Measurements from ENCODE around the gene MALRD1.

MALRD1 gene

DNA sequence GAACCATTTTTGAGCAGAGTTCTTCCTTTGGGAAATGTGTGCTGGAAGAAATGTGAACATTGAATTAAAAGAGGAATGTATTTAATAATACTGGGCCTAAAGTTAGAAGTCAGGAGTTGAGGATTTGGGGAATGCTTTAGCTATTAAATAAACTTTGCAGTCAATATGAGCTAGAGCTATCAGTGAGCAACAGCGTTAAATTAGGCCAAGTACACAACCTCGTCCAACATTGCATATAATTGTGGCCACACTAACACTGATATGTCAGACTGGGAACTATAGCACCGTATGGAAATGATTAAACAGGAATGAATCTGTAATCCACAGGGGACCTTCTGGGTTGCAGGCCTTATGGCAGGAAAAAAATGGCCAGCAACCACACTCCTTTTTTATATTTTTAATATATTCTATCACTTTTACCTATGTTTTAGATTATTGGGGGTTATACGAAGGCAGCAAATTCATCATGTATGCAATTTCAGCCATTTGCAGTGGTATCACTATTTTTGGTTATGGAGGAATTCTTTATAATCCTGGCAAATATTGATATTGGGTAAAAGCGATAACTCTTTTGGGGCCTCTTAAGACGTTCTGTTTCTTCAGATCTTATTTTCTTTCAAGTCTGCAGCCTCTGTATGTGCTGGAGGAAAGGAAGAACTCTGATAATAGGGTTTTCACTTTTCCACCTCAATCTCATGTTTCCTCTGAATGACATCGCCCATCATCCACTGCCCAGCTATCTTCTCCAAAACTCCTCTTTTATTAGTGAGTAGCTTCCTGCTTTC, 531.4 kb downstream of the MALRD1 start:
- H3K4me3 ChIP-seq (ENCODE audit: low read depth, low read length): no peak overlapping the region
- DNase-seq (ENCODE audit: low read depth): no peak
- TF ChIP-seq CTCF (IDR thresholded peaks at IDR 0.05; ENCODE audit: insufficient read depth, low read depth, low read length, missing control alignments): no peak

DNA sequence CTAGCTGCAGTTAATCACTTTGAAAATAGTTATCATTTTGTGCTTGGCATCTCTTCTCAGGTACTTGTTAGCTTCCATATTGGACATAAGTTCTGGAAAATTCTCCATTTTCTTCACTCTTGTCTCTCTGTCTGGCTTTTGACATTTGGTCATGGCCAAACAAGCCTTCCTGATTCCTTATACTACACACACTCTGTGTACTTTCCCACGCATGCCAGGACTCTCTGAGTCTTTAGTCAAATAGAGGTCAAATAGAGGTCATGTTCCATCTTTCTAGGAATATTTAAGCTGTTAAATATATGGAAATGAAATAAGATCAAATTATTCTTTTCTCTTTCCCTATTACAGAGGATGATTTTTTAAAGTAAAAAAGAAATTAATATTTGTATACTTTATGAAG, 532.1 kb downstream of the MALRD1 start:
- TF ChIP-seq CTCF (IDR thresholded peaks at IDR 0.05; ENCODE audit: insufficient read depth, low read depth, low read length, missing control alignments): no peak
- DNase-seq (ENCODE audit: low read depth): no peak
- no peak overlapping the region for H3K4me3 ChIP-seq (ENCODE audit: low read depth, low read length)

GRCh38 chr10:19588608-19589007, 540.0 kb downstream of the MALRD1 start:
- DNase-seq (ENCODE audit: low read depth): no peak
- no peak for TF ChIP-seq CTCF (IDR thresholded peaks at IDR 0.05; ENCODE audit: insufficient read depth, low read depth, low read length, missing control alignments)
- no peak overlapping the region for H3K4me3 ChIP-seq (ENCODE audit: low read depth, low read length)

DNA sequence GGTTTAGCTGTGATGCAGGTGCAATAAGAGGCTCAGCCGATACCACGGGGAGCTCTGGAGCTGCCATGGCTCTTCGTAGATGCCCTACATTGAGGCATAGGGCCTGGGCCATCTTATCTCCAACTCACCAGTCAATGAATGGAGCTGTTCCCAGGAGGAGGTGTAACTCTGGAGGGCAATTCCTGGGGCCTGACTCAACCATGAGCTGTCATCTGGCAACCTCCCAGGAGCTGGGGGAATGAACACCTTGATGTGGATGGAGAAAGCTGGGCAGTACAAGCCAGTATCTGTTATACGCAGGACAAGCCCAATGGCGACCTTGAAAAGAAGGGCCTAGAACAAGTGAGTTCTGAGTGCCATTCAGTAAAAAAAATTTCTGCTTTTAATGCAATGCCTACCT, 543.7 kb downstream of the MALRD1 start:
- H3K4me3 ChIP-seq (ENCODE audit: low read depth, low read length): no peak overlapping the region
- DNase-seq (ENCODE audit: low read depth): no peak
- no peak for TF ChIP-seq CTCF (IDR thresholded peaks at IDR 0.05; ENCODE audit: insufficient read depth, low read depth, low read length, missing control alignments)

GRCh38 chr10:19595212-19595845, 546.7 kb downstream of the MALRD1 start:
- DNase-seq (ENCODE audit: low read depth): no peak
- H3K4me3 ChIP-seq (ENCODE audit: low read depth, low read length): no peak overlapping the region
- no peak for TF ChIP-seq CTCF (IDR thresholded peaks at IDR 0.05; ENCODE audit: insufficient read depth, low read depth, low read length, missing control alignments)

DNA sequence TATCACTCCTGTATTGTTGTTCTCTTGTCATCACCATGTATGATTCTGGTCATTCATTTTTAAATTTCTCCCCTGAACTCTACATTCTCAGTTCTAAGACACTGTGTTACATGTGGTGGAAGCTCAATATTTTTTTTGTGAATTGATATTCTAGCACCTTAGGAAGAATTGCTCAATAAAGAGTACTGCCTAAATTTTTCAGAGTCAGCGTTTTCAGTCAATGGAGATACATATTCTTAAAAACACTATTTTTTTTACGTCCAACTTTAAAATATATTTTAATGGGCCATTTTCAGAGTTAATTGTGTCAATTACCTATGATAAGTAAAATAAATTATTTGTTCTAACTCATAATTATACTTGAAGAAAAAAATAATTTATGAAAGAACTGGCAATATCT, 557.2 kb downstream of the MALRD1 start:
- H3K4me3 ChIP-seq (ENCODE audit: low read depth, low read length): no peak overlapping the region
- no peak for TF ChIP-seq CTCF (IDR thresholded peaks at IDR 0.05; ENCODE audit: insufficient read depth, low read depth, low read length, missing control alignments)
- no peak for DNase-seq (ENCODE audit: low read depth)

Data from GM12865 (cell line).